PC-3 (cell line): Measurements from ENCODE around the gene ZC3H12C.

Source experiments
- EZH2phosphoT487 ChIP-seq: fragments of 300-600 bp; sonication (generic); IDR thresholded peaks from 2 replicates; pipeline ENCODE4 v1.6.1; 2018; ENCODE audit warnings: mild to moderate bottlenecking, antibody characterized with exemption, low read length, borderline replicate concordance
- TF ChIP-seq, protein P1 (sequence below): fragments of 300-600 bp; sonication (generic); conservative IDR thresholded peaks from 2 replicates; pipeline ENCODE4 v1.5.1; 2017; ENCODE audit warnings: antibody characterized with exemption, low read depth, mild to moderate bottlenecking, low read length

DNA sequence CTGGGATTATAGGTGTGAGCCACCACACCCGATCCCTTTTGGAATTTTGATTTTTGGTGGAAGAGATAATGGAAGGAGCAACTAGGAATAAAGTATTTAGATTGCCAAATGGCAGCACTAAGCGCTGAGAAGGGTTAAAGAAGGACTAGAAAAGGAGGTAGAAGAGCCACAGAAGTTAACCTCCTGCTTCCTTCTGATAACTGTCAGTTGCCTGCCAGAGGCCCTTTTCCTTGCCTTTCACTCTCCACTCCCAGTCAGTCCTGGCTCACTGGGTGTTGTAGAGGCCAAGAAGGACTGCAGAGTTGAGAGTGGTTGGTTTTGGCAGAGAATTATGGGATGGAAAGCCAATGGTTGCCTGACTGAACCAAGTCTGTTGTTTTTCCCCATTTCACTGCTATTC lies 19.3 kb downstream of the ZC3H12C start:
- TF ChIP-seq, protein P1, sequence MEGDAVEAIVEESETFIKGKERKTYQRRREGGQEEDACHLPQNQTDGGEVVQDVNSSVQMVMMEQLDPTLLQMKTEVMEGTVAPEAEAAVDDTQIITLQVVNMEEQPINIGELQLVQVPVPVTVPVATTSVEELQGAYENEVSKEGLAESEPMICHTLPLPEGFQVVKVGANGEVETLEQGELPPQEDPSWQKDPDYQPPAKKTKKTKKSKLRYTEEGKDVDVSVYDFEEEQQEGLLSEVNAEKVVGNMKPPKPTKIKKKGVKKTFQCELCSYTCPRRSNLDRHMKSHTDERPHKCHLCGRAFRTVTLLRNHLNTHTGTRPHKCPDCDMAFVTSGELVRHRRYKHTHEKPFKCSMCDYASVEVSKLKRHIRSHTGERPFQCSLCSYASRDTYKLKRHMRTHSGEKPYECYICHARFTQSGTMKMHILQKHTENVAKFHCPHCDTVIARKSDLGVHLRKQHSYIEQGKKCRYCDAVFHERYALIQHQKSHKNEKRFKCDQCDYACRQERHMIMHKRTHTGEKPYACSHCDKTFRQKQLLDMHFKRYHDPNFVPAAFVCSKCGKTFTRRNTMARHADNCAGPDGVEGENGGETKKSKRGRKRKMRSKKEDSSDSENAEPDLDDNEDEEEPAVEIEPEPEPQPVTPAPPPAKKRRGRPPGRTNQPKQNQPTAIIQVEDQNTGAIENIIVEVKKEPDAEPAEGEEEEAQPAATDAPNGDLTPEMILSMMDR: no peak
- no peak for TF ChIP-seq EZH2phosphoT487
